Measurements from ENCODE around the gene KCNJ3. TPM values are rescaled to one million over a fixed set of nuclear protein-coding genes. Genes with fewer than 3 reads are reported as not detected.
A peak's percentile ranks its signal among the peaks of the same experiment; 100 is the strongest.

The KCNJ3 gene
- total RNA-seq, 1 experiment from 2014 or later: 0.31 TPM

DNA sequence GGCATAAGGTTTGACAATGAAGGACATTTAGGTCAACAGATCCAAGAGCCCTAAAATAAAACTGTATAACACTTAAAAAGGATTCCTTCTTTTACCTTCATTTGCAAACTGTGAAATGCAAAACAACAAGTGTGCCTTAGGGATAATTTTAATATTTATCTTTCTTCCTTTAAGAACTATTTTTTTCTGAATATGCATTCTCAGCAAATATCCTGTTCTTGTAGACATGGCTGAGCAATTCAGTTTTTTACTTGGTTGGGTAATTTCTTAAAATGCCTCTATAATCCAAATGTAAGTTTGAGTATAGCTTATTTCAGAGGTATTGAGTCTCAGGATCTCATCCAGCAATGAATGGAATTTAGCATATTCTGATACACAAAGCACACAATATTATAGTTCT lies 43.0 kb upstream of the KCNJ3 start:
- peak overlapping the region; percentile 33; the same call in 1 of the 2 replicates for H3K27ac Mint-ChIP-seq
- no peaks in the 10 kb centered on the region for H3K9me3 Mint-ChIP-seq
- ATAC-seq (no peak), DNase-seq (ENCODE audit: low spot score) (no peak)
- no peaks in the 10 kb centered on the region for H3K27me3 Mint-ChIP-seq (ENCODE audit: low read depth)
- TF ChIP-seq, protein P1, sequence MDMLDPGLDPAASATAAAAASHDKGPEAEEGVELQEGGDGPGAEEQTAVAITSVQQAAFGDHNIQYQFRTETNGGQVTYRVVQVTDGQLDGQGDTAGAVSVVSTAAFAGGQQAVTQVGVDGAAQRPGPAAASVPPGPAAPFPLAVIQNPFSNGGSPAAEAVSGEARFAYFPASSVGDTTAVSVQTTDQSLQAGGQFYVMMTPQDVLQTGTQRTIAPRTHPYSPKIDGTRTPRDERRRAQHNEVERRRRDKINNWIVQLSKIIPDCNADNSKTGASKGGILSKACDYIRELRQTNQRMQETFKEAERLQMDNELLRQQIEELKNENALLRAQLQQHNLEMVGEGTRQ (CRISPR knock-in tag; IDR thresholded peaks at IDR 0.05): no peak
- no peak for TF ChIP-seq FOXP1 (CRISPR knock-in tag; IDR thresholded peaks at IDR 0.05; ENCODE audit: borderline replicate concordance)
- TF ChIP-seq, protein P2, sequence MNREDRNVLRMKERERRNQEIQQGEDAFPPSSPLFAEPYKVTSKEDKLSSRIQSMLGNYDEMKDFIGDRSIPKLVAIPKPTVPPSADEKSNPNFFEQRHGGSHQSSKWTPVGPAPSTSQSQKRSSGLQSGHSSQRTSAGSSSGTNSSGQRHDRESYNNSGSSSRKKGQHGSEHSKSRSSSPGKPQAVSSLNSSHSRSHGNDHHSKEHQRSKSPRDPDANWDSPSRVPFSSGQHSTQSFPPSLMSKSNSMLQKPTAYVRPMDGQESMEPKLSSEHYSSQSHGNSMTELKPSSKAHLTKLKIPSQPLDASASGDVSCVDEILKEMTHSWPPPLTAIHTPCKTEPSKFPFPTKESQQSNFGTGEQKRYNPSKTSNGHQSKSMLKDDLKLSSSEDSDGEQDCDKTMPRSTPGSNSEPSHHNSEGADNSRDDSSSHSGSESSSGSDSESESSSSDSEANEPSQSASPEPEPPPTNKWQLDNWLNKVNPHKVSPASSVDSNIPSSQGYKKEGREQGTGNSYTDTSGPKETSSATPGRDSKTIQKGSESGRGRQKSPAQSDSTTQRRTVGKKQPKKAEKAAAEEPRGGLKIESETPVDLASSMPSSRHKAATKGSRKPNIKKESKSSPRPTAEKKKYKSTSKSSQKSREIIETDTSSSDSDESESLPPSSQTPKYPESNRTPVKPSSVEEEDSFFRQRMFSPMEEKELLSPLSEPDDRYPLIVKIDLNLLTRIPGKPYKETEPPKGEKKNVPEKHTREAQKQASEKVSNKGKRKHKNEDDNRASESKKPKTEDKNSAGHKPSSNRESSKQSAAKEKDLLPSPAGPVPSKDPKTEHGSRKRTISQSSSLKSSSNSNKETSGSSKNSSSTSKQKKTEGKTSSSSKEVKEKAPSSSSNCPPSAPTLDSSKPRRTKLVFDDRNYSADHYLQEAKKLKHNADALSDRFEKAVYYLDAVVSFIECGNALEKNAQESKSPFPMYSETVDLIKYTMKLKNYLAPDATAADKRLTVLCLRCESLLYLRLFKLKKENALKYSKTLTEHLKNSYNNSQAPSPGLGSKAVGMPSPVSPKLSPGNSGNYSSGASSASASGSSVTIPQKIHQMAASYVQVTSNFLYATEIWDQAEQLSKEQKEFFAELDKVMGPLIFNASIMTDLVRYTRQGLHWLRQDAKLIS (CRISPR knock-in tag; IDR thresholded peaks at IDR 0.05; ENCODE audit: borderline replicate concordance): no peak
- TF ChIP-seq ZNF396 (CRISPR knock-in tag; IDR thresholded peaks at IDR 0.05; ENCODE audit: borderline replicate concordance): no peak
- TF ChIP-seq, protein P3, sequence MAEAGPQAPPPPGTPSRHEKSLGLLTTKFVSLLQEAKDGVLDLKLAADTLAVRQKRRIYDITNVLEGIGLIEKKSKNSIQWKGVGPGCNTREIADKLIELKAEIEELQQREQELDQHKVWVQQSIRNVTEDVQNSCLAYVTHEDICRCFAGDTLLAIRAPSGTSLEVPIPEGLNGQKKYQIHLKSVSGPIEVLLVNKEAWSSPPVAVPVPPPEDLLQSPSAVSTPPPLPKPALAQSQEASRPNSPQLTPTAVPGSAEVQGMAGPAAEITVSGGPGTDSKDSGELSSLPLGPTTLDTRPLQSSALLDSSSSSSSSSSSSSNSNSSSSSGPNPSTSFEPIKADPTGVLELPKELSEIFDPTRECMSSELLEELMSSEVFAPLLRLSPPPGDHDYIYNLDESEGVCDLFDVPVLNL (CRISPR knock-in tag; IDR thresholded peaks at IDR 0.05; ENCODE audit: borderline replicate concordance, low read depth): no peak
- no peak overlapping the region for H3K4me3 Mint-ChIP-seq
- peaks cover 21% of the 10 kb centered on the region for H3K4me1 Mint-ChIP-seq
- no peaks in the 10 kb centered on the region for H3K36me3 Mint-ChIP-seq
- POLR2A ChIA-PET: no interaction called here
- CTCF ChIA-PET: no interaction called here

DNA sequence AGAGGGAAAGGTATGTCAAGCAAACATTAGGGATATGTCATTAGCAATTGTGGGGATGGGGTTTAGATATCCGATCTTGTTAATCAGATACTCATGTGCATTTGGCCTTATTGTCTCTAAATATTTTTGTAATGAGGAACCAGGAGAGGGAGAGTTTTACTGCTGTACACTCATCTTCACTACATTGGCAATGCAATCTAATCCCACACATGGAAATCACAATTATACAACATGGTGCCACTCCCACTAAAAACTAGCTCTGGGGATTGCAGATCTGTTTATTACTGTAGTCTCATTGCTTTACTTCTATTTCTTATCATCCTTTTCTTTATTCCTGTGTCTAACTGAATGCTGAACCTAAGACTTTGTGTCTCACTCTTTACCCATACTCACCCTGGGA lies 39.6 kb upstream of the KCNJ3 start:
- no peak overlapping the region for H3K4me3 Mint-ChIP-seq
- CTCF ChIA-PET: no interaction called here
- no peak for ATAC-seq
- H3K4me1 Mint-ChIP-seq: peaks cover 29% of the 10 kb centered on the region
- H3K36me3 Mint-ChIP-seq: no peaks in the 10 kb centered on the region
- no peaks in the 10 kb centered on the region for H3K9me3 Mint-ChIP-seq
- TF ChIP-seq ZNF263 (CRISPR knock-in tag; IDR thresholded peaks at IDR 0.05; ENCODE audit: low read depth) (no peak), KAT7 (CRISPR knock-in tag; IDR thresholded peaks at IDR 0.05; ENCODE audit: borderline replicate concordance) (no peak), EMX1 (CRISPR knock-in tag; IDR thresholded peaks at IDR 0.05) (no peak), ESRRA (CRISPR knock-in tag; IDR thresholded peaks at IDR 0.05; ENCODE audit: borderline replicate concordance) (no peak)
- TF ChIP-seq, protein P4, sequence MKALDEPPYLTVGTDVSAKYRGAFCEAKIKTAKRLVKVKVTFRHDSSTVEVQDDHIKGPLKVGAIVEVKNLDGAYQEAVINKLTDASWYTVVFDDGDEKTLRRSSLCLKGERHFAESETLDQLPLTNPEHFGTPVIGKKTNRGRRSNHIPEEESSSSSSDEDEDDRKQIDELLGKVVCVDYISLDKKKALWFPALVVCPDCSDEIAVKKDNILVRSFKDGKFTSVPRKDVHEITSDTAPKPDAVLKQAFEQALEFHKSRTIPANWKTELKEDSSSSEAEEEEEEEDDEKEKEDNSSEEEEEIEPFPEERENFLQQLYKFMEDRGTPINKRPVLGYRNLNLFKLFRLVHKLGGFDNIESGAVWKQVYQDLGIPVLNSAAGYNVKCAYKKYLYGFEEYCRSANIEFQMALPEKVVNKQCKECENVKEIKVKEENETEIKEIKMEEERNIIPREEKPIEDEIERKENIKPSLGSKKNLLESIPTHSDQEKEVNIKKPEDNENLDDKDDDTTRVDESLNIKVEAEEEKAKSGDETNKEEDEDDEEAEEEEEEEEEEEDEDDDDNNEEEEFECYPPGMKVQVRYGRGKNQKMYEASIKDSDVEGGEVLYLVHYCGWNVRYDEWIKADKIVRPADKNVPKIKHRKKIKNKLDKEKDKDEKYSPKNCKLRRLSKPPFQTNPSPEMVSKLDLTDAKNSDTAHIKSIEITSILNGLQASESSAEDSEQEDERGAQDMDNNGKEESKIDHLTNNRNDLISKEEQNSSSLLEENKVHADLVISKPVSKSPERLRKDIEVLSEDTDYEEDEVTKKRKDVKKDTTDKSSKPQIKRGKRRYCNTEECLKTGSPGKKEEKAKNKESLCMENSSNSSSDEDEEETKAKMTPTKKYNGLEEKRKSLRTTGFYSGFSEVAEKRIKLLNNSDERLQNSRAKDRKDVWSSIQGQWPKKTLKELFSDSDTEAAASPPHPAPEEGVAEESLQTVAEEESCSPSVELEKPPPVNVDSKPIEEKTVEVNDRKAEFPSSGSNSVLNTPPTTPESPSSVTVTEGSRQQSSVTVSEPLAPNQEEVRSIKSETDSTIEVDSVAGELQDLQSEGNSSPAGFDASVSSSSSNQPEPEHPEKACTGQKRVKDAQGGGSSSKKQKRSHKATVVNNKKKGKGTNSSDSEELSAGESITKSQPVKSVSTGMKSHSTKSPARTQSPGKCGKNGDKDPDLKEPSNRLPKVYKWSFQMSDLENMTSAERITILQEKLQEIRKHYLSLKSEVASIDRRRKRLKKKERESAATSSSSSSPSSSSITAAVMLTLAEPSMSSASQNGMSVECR (CRISPR knock-in tag; IDR thresholded peaks at IDR 0.05; ENCODE audit: borderline replicate concordance): no peak
- H3K27me3 Mint-ChIP-seq (ENCODE audit: low read depth): no peaks in the 10 kb centered on the region
- POLR2A ChIA-PET: no interaction called here
- H3K27ac Mint-ChIP-seq: no peak overlapping the region
- DNase-seq (ENCODE audit: low spot score): no peak

DNA sequence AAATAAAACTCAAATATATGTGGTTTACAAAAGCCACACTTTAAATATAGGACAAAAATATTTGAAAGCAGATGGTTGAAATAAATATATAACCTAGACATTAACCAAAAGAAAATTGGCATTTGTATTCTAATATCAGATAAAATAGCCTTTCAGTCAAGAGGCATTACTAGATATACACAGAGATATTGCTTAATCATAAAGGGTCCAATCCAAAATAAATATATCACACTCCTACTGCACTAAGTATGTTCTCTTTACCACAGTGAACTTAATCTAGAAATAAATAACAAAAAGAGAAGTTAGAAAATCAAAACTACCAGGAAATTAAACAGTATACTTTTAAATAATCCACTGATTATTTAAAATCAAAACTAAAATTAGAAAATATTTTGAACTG lies 34.2 kb upstream of the KCNJ3 start:
- ATAC-seq: no peak
- H3K4me1 Mint-ChIP-seq: peaks cover 8% of the 10 kb centered on the region
- ChIA-PET POLR2A (no interaction called here), CTCF (no interaction called here)
- no peak overlapping the region for H3K27ac Mint-ChIP-seq
- no peaks in the 10 kb centered on the region for H3K27me3 Mint-ChIP-seq (ENCODE audit: low read depth)
- H3K9me3 Mint-ChIP-seq: no peaks in the 10 kb centered on the region
- no peak overlapping the region for H3K4me3 Mint-ChIP-seq
- H3K36me3 Mint-ChIP-seq: no peaks in the 10 kb centered on the region
- no peak for DNase-seq (ENCODE audit: low spot score)
- TF ChIP-seq, protein P5, sequence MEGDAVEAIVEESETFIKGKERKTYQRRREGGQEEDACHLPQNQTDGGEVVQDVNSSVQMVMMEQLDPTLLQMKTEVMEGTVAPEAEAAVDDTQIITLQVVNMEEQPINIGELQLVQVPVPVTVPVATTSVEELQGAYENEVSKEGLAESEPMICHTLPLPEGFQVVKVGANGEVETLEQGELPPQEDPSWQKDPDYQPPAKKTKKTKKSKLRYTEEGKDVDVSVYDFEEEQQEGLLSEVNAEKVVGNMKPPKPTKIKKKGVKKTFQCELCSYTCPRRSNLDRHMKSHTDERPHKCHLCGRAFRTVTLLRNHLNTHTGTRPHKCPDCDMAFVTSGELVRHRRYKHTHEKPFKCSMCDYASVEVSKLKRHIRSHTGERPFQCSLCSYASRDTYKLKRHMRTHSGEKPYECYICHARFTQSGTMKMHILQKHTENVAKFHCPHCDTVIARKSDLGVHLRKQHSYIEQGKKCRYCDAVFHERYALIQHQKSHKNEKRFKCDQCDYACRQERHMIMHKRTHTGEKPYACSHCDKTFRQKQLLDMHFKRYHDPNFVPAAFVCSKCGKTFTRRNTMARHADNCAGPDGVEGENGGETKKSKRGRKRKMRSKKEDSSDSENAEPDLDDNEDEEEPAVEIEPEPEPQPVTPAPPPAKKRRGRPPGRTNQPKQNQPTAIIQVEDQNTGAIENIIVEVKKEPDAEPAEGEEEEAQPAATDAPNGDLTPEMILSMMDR (IDR thresholded peaks at IDR 0.05): no peak
- TF ChIP-seq TP53 (CRISPR knock-in tag; IDR thresholded peaks at IDR 0.05) (no peak), IRF2 (CRISPR knock-in tag; IDR thresholded peaks at IDR 0.05; ENCODE audit: borderline replicate concordance, low read depth) (no peak), ATF1 (CRISPR knock-in tag; IDR thresholded peaks at IDR 0.05) (no peak), RELA (CRISPR knock-in tag; IDR thresholded peaks at IDR 0.05; ENCODE audit: borderline replicate concordance) (no peak)

Data from WTC11 (cell line).